ENCODE results near the gene RANBP17. TPM values are rescaled to one million over a fixed set of nuclear protein-coding genes. Genes with fewer than 3 reads are reported as not detected.
"Not testable (repeated sequence)": the region's sequence is repeated elsewhere in the genome, so short reads cannot be mapped to it uniquely, and the experiment has no call there.

Gene RANBP17
- total RNA-seq, 4 donors from 2014 or later: 0.61 to 9.3 (median 1.9) TPM

DNA sequence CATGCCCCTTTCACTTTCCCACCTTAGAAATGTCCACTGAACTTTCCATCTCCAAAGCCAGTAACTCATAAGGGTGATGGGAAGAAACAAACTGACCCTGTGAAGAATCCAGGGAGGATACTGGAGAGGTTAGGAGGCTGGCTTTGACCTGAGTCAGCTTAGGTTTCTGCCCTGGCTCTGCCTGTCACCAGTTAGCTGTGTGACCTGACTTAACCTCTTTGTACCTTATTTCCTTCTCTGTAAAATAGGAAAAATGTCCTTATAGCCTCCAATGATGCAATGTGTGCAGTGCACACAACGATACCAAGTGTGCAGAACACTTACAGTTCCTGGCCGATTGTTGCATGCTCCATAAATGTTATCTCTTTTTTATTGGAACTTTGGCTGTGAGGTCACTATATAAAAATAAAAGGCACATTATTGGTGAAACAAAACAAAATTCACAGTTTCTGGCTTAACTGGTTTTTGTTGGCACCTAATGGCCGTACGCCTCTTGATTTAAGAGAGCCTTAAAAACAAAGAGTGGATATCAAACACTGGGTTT, 40.5 kb upstream of the RANBP17 start:
- Histone ChIP-seq H3K36me3 (no peaks in the 10 kb centered on the region), H3K4me3 (no peak overlapping the region), H3K9me3 (no peaks in the 10 kb centered on the region), H3K27me3 (no peaks in the 10 kb centered on the region), H3K4me1 (peaks cover 0 to 12% (median 0%) of the 10 kb centered on the region in 3 donors), H3K27ac (no peak overlapping the region)
- WGBS, 2 donors: 59 to 63% methylated on average over 4 of the region's 4 CpGs
- intact Hi-C loops (cut with DNase I): no loop called here
- TF ChIP-seq, protein P1, sequence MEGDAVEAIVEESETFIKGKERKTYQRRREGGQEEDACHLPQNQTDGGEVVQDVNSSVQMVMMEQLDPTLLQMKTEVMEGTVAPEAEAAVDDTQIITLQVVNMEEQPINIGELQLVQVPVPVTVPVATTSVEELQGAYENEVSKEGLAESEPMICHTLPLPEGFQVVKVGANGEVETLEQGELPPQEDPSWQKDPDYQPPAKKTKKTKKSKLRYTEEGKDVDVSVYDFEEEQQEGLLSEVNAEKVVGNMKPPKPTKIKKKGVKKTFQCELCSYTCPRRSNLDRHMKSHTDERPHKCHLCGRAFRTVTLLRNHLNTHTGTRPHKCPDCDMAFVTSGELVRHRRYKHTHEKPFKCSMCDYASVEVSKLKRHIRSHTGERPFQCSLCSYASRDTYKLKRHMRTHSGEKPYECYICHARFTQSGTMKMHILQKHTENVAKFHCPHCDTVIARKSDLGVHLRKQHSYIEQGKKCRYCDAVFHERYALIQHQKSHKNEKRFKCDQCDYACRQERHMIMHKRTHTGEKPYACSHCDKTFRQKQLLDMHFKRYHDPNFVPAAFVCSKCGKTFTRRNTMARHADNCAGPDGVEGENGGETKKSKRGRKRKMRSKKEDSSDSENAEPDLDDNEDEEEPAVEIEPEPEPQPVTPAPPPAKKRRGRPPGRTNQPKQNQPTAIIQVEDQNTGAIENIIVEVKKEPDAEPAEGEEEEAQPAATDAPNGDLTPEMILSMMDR (IDR thresholded peaks at IDR 0.05): no peak
- no peak for TF ChIP-seq POLR2A (IDR thresholded peaks at IDR 0.05)
- DNase-seq: no peak

DNA sequence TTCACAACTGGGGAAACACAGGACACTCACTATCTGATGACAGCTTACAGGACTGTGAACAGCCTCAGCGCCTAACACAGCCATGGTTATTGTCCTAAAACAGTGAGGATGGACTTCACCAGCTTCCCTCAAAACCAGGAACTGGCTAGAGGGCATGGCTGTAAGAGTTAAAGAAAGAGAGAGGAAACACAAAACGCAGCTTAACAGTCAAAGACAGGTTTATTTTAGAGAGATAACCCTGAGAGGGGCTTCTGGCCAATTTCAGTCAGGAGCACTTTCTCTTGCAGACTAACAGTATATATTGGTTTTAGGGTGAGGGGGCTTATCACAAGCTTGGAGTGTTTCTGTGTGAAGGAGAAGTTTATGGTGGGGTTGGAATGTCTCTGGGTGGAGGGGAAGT, 35.7 kb upstream of the RANBP17 start:
- Histone ChIP-seq H3K9me3 (no peaks in the 10 kb centered on the region), H3K36me3 (no peaks in the 10 kb centered on the region), H3K4me3 (no peak overlapping the region), H3K27ac (no peak overlapping the region), H3K4me1 (peaks cover 0 to 11% (median 0%) of the 10 kb centered on the region in 3 donors), H3K27me3 (no peaks in the 10 kb centered on the region)
- TF ChIP-seq, protein P1 (IDR thresholded peaks at IDR 0.05): no peak
- TF ChIP-seq POLR2A (IDR thresholded peaks at IDR 0.05): no peak
- intact Hi-C loops (cut with DNase I): no loop called here
- WGBS, 2 donors: 60 to 79% methylated on average over 1 to 2 of the region's 2 CpGs
- no peak for DNase-seq

DNA sequence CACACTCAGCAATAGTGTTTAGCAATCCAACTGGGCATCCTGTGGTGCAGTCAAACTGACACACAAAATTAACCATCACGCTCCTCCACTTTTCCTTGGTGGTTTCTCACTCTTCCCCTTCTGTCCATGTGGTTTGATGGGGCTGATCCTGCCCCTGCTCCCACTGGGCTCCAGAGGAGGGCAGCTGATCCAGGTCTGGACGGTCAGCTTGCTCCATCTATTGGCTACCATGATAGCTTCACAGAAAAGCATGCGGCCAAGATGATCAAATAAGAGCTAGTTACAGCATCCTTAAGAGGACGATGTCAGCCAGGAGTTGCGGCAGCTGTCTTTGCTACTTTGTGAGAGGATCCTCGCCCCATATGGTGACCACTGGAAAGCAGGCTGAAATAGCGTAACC, 29.6 kb upstream of the RANBP17 start:
- Histone ChIP-seq H3K4me1 (no peaks in the 10 kb centered on the region), H3K27ac (no peak overlapping the region), H3K27me3 (no peaks in the 10 kb centered on the region), H3K9me3 (no peaks in the 10 kb centered on the region), H3K4me3 (no peak overlapping the region), H3K36me3 (no peaks in the 10 kb centered on the region)
- no peak for DNase-seq
- 78 to 84% methylated on average over 4 to 5 of the region's 7 CpGs for WGBS, 2 donors
- intact Hi-C loops (cut with DNase I): no loop called here
- no peak for TF ChIP-seq POLR2A (IDR thresholded peaks at IDR 0.05)
- TF ChIP-seq, protein P1 (IDR thresholded peaks at IDR 0.05): no peak

DNA sequence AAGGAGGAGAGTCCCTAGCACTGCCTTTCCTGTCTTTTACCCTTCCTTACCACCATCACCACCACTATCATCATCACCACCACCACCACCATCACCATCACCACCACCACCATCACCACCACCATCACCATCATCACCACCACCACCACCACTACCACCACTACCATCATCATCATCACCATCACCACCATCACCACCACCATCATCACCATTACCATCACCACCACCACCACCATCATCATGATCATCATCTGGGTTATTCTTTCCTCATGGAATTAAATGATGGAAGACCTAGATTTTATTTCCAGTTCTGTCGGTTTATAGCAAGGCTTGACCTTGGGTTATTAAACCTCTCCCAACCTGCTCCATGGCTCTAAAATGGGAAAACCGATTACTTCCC, 27.8 kb upstream of the RANBP17 start:
- intact Hi-C loops (cut with DNase I); H3K27me3 ChIP-seq; H3K4me3 ChIP-seq; H3K36me3 ChIP-seq; H3K9me3 ChIP-seq; H3K27ac ChIP-seq; H3K4me1 ChIP-seq; DNase-seq: not testable (repeated sequence)
- 77 to 81% methylated on average over 2 of the region's 2 CpGs for WGBS, 2 donors

DNA sequence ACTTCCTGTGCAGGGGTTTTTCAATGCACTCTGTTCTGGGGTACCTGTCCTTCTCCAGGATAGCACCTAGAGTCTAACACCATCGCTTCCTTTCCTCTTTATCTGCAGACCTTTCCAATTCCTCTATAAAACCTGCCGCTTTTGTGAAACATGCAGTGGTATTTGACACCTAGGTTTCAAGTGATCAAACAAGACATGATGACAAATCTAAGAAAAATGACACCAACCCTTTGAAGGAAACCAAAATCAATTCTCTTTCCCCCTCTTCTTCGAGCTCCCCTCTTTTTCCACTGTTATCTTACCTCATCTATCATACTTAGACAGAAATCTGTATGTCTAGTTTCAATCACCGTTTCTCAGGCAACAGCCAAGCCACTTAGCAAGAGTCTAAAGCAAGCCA, 25.6 kb upstream of the RANBP17 start:
- DNase-seq: no peak
- no peaks in the 10 kb centered on the region for H3K4me1 ChIP-seq
- intact Hi-C loops (cut with DNase I): no loop called here
- no peak overlapping the region for H3K4me3 ChIP-seq
- TF ChIP-seq, protein P1 (IDR thresholded peaks at IDR 0.05): no peak
- no peak for TF ChIP-seq POLR2A (IDR thresholded peaks at IDR 0.05)
- no peaks in the 10 kb centered on the region for H3K27me3 ChIP-seq
- 51 to 52% methylated on average over 4 of the region's 4 CpGs for WGBS, 2 donors
- H3K36me3 ChIP-seq: no peaks in the 10 kb centered on the region
- H3K27ac ChIP-seq: no peak overlapping the region
- H3K9me3 ChIP-seq: no peaks in the 10 kb centered on the region

DNA sequence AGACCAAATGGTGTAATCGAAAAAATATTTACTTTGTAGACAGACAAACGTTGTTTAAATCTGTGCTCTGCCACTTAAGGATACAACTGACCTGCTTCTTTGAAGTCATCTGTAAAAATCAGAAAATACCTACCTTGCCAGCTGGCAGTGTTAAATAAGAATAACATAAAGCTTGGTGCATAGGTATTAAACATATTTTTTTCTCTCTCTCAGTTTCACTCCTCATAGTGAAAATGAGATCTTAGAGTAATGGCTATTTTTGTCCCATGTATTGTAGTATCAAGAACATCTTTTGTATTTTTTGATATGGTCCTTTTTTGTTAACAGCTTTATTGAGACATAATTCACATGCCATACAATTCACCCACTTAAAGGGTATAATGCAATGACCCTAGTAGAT, 17.9 kb upstream of the RANBP17 start:
- intact Hi-C loops (cut with DNase I): no loop called here
- H3K4me3 ChIP-seq: no peak overlapping the region
- no peaks in the 10 kb centered on the region for H3K36me3 ChIP-seq
- WGBS, 2 donors: 47 to 56% methylated on average over 2 of the region's 2 CpGs
- no peaks in the 10 kb centered on the region for H3K4me1 ChIP-seq
- H3K27ac ChIP-seq: no peak overlapping the region
- no peaks in the 10 kb centered on the region for H3K9me3 ChIP-seq
- no peak for DNase-seq
- H3K27me3 ChIP-seq: no peaks in the 10 kb centered on the region
- no peak for TF ChIP-seq POLR2A (IDR thresholded peaks at IDR 0.05)
- TF ChIP-seq, protein P1 (IDR thresholded peaks at IDR 0.05): no peak
